ENCODE data around the gene FBXW9. TPM values are rescaled to one million over a fixed set of nuclear protein-coding genes. Genes with fewer than 3 reads are reported as not detected.
A peak's percentile ranks its signal among the peaks of the same experiment; 100 is the strongest.

The FBXW9 gene
- total RNA-seq, 4 donors from 2014 or later, result 5.9 to 13.7 (median 11.3) TPM

DNA sequence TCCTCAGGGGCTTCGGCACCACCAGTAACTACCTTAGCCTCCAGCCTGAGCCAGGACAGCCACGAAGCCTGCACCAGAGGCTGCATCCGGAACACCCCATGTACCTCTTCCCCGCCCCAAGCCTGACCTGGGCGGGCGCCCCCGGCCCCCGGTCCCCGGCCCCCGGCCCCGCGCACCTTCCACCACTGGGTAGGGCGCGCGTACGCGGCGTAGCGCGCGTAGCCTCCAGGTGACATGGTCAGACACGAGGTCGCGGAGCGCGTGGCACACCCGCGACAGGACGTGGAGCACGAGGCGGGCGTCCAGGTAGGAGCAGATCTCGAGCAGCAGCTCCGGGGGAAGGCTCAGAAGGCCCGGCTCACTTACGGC is 450 bp downstream of the FBXW9 start:
- Histone ChIP-seq H3K36me3 (peaks cover 3 to 7% of the 10 kb centered on the region in 2 donors), H3K9me3 (no peaks in the 10 kb centered on the region), H3K27ac (no peak overlapping the region), H3K27me3 (no peaks in the 10 kb centered on the region), H3K4me3 (replicated peaks in 1 of 3) (peak overlapping the region; percentile 86 to 90 (median 87)), H3K4me1 (peaks cover 8 to 16% of the 10 kb centered on the region in 2 donors)
- intact Hi-C loops (cut with DNase I), result no loop called here
- no peak for TF ChIP-seq CTCF (IDR thresholded peaks at IDR 0.05)
- TF ChIP-seq POLR2A (IDR thresholded peaks at IDR 0.05), result no peak
- DNase-seq, result no peak
- 29 to 33% methylated on average over 2 of the region's 36 CpGs for WGBS, 2 donors

DNA sequence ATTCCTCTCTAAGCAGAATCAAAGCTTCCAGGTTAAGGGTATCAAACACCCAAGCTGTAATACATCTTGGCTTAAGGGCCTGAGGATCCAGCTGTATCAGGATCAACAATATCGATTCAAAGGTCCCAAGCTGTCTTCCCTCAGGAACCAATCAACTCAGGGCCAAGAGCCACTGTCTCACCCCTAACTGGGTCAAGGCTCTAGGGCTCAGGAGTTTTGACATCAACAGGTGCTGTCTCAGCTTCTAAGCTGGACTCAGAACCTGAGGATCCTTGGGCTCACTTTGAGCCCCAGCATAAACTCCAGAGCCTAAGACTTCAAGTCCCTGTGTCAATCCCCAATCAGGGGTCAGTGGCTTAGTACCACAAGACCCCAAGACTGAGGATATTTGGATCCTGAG is 917 bp downstream of the FBXW9 start:
- H3K27ac ChIP-seq, result no peak overlapping the region
- no peaks in the 10 kb centered on the region for H3K27me3 ChIP-seq
- H3K9me3 ChIP-seq, result no peaks in the 10 kb centered on the region
- DNase-seq, result no peak
- peaks cover 0 to 3% of the 10 kb centered on the region in 2 donors for H3K36me3 ChIP-seq
- H3K4me1 ChIP-seq, result peaks cover 8 to 16% of the 10 kb centered on the region in 2 donors
- WGBS, 2 donors, result 92% methylated on average over 1 of the region's 1 CpG; no CpG with 5 or more reads in 1 of the 2 donors
- H3K4me3 ChIP-seq (replicated peaks in 1 of 3), result peak overlapping the region in 2 of 3 donors; percentile 86 to 90
- TF ChIP-seq POLR2A (IDR thresholded peaks at IDR 0.05) (no peak), CTCF (IDR thresholded peaks at IDR 0.05) (no peak)
- intact Hi-C loops (cut with DNase I), result no loop called here

DNA sequence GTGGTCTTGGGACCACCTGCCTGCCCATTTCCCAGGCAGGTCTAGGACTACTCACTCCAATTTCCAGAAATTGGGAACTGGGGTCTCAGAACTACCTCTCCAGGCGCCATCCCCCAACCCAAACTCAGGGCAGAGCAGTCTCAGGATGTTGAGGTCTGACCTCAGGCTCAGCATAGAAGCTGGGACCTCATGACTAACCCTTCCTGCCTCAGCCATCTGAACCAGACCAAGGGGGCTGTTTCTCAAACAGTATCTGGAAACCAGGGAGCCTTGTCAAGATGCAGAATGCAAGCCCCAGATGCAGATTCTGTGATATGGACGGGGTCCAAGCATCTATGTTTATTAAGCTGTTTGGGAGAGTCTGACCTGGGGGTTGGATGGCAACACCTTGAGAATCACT is 1.3 kb downstream of the FBXW9 start:
- TF ChIP-seq POLR2A (IDR thresholded peaks at IDR 0.05) (no peak), CTCF (IDR thresholded peaks at IDR 0.05) (no peak)
- H3K36me3 ChIP-seq, result no peaks in the 10 kb centered on the region
- WGBS, 2 donors, result 77 to 86% methylated on average over 1 to 2 of the region's 2 CpGs
- H3K27ac ChIP-seq, result no peak overlapping the region
- no peak for DNase-seq
- intact Hi-C loops (cut with DNase I), result no loop called here
- no peaks in the 10 kb centered on the region for H3K9me3 ChIP-seq
- no peaks in the 10 kb centered on the region for H3K27me3 ChIP-seq
- no peak overlapping the region for H3K4me3 ChIP-seq (replicated peaks in 1 of 3)
- H3K4me1 ChIP-seq, result peaks cover 8 to 16% of the 10 kb centered on the region in 2 donors

- intact Hi-C loops (cut with DNase I), result no loop called here
- H3K9me3 ChIP-seq, result no peaks in the 10 kb centered on the region
- H3K27ac ChIP-seq, result no peak overlapping the region
- no peak for DNase-seq
- no peak overlapping the region for H3K4me3 ChIP-seq (replicated peaks in 1 of 3)
- H3K4me1 ChIP-seq, result peaks cover 8 to 16% of the 10 kb centered on the region in 2 donors
- WGBS, 2 donors, result 95 to 96% methylated on average over 4 to 6 of the region's 16 CpGs
- TF ChIP-seq POLR2A (IDR thresholded peaks at IDR 0.05) (no peak), CTCF (IDR thresholded peaks at IDR 0.05) (no peak)
- H3K36me3 ChIP-seq, result no peaks in the 10 kb centered on the region
- no peaks in the 10 kb centered on the region for H3K27me3 ChIP-seq
These were observed 1.8 kb downstream of the FBXW9 start for GRCh38 chr19:12694641-12695040.

DNA sequence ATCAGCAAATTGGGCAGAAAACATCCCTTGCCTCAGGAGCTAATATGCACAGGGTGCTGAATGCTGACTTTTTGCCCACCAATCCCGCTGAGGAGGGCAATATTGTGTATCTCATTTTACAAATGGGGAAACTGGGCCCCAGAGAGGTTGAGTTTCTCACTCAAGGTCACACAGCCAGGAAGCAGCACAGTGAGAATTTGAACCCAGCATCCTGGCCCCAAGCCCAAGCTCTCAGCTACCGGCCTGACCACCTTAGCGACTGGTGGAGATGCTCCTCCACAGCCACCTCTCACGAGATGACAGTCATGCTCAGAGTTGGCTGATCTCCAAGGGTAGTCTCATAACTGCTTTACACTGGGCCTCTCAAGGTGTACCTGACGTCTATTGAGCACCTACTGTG is 3.5 kb downstream of the FBXW9 start:
- H3K36me3 ChIP-seq, result no peaks in the 10 kb centered on the region
- intact Hi-C loops (cut with DNase I), result no loop called here
- 82% methylated on average over 5 of the region's 5 CpGs for WGBS, 2 donors
- no peak for DNase-seq
- no peaks in the 10 kb centered on the region for H3K9me3 ChIP-seq
- H3K27ac ChIP-seq, result no peak overlapping the region
- TF ChIP-seq POLR2A (IDR thresholded peaks at IDR 0.05) (no peak), CTCF (IDR thresholded peaks at IDR 0.05) (no peak)
- no peak overlapping the region for H3K4me3 ChIP-seq (replicated peaks in 1 of 3)
- H3K27me3 ChIP-seq, result no peaks in the 10 kb centered on the region
- H3K4me1 ChIP-seq, result peaks cover 8 to 16% of the 10 kb centered on the region in 2 donors

All from thyroid gland (tissue), 4 donors.